ENCODE results near the gene CDK6.
A peak's percentile ranks its signal among the peaks of the same experiment; 100 is the strongest.
"Not testable (repeated sequence)": the region's sequence is repeated elsewhere in the genome, so short reads cannot be mapped to it uniquely, and the experiment has no call there.

Gene CDK6

GRCh38 chr7:92750946-92751345, 85.4 kb downstream of the CDK6 start:
- H3K4me3 ChIP-seq (ENCODE audit: low read length), result no peak overlapping the region
- H3K27me3 ChIP-seq (ENCODE audit: control insufficient read depth, insufficient read depth, low read length), result no peaks in the 10 kb centered on the region
- peaks cover 4% of the 10 kb centered on the region; the same call in 1 of the 2 replicates for H3K4me1 ChIP-seq (ENCODE audit: control insufficient read depth, insufficient read depth, low read length)
- no peak for DNase-seq (ENCODE audit: low read depth, low spot score)
- H3K27ac ChIP-seq (ENCODE audit: low read length), result no peak overlapping the region
- H3K36me3 ChIP-seq (ENCODE audit: control insufficient read depth, insufficient read depth, low read length), result no peaks in the 10 kb centered on the region
- H3K9me3 ChIP-seq (ENCODE audit: control insufficient read depth, insufficient read depth, low read length), result no peaks in the 10 kb centered on the region
- no CpG with 5 or more reads among the region's 6 CpGs for WGBS (ENCODE audit: insufficient coverage, insufficient read length)

GRCh38 chr7:92750447-92750839, 85.9 kb downstream of the CDK6 start:
- Histone ChIP-seq H3K9me3 (ENCODE audit: control insufficient read depth, insufficient read depth, low read length) (no peaks in the 10 kb centered on the region), H3K27me3 (ENCODE audit: control insufficient read depth, insufficient read depth, low read length) (no peaks in the 10 kb centered on the region), H3K4me3 (ENCODE audit: low read length) (no peak overlapping the region), H3K4me1 (ENCODE audit: control insufficient read depth, insufficient read depth, low read length) (peaks cover 4% of the 10 kb centered on the region; the same call in 1 of the 2 replicates), H3K36me3 (ENCODE audit: control insufficient read depth, insufficient read depth, low read length) (no peaks in the 10 kb centered on the region), H3K27ac (ENCODE audit: low read length) (no peak overlapping the region)
- no CpG with 5 or more reads among the region's 4 CpGs for WGBS (ENCODE audit: insufficient coverage, insufficient read length)
- no peak for DNase-seq (ENCODE audit: low read depth, low spot score)

GRCh38 chr7:92749832-92750446, 86.4 kb downstream of the CDK6 start:
- no peak overlapping the region for H3K4me3 ChIP-seq (ENCODE audit: low read length)
- H3K9me3 ChIP-seq (ENCODE audit: control insufficient read depth, insufficient read depth, low read length), result no peaks in the 10 kb centered on the region
- H3K4me1 ChIP-seq (ENCODE audit: control insufficient read depth, insufficient read depth, low read length), result peaks cover 4% of the 10 kb centered on the region; the same call in 1 of the 2 replicates
- no peak overlapping the region for H3K27ac ChIP-seq (ENCODE audit: low read length)
- no peaks in the 10 kb centered on the region for H3K36me3 ChIP-seq (ENCODE audit: control insufficient read depth, insufficient read depth, low read length)
- H3K27me3 ChIP-seq (ENCODE audit: control insufficient read depth, insufficient read depth, low read length), result no peaks in the 10 kb centered on the region
- WGBS (ENCODE audit: insufficient coverage, insufficient read length), result no CpG with 5 or more reads among the region's 2 CpGs
- no peak for DNase-seq (ENCODE audit: low read depth, low spot score)

GRCh38 chr7:92749327-92749755, 87.0 kb downstream of the CDK6 start:
- no peaks in the 10 kb centered on the region for H3K9me3 ChIP-seq (ENCODE audit: control insufficient read depth, insufficient read depth, low read length)
- peaks cover 4% of the 10 kb centered on the region; the same call in 1 of the 2 replicates for H3K4me1 ChIP-seq (ENCODE audit: control insufficient read depth, insufficient read depth, low read length)
- H3K27me3 ChIP-seq (ENCODE audit: control insufficient read depth, insufficient read depth, low read length), result no peaks in the 10 kb centered on the region
- no peak overlapping the region for H3K27ac ChIP-seq (ENCODE audit: low read length)
- no peak for DNase-seq (ENCODE audit: low read depth, low spot score)
- no peaks in the 10 kb centered on the region for H3K36me3 ChIP-seq (ENCODE audit: control insufficient read depth, insufficient read depth, low read length)
- H3K4me3 ChIP-seq (ENCODE audit: low read length), result no peak overlapping the region

- Histone ChIP-seq H3K4me1 (ENCODE audit: control insufficient read depth, insufficient read depth, low read length) (peaks cover 4% of the 10 kb centered on the region; the same call in 1 of the 2 replicates), H3K4me3 (ENCODE audit: low read length) (no peak overlapping the region), H3K36me3 (ENCODE audit: control insufficient read depth, insufficient read depth, low read length) (no peaks in the 10 kb centered on the region), H3K9me3 (ENCODE audit: control insufficient read depth, insufficient read depth, low read length) (no peaks in the 10 kb centered on the region), H3K27me3 (ENCODE audit: control insufficient read depth, insufficient read depth, low read length) (no peaks in the 10 kb centered on the region), H3K27ac (ENCODE audit: low read length) (no peak overlapping the region)
- no peak for DNase-seq (ENCODE audit: low read depth, low spot score)
These were observed 87.9 kb downstream of the CDK6 start for GRCh38 chr7:92748495-92748894.

GRCh38 chr7:92747041-92747835, 89.1 kb downstream of the CDK6 start:
- peaks cover 4% of the 10 kb centered on the region; the same call in 1 of the 2 replicates for H3K4me1 ChIP-seq (ENCODE audit: control insufficient read depth, insufficient read depth, low read length)
- H3K4me3 ChIP-seq (ENCODE audit: low read length), result no peak overlapping the region
- DNase-seq (ENCODE audit: low read depth, low spot score), result no peak
- WGBS (ENCODE audit: insufficient coverage, insufficient read length), result 100% methylated on average over 1 of the region's 3 CpGs
- no peaks in the 10 kb centered on the region for H3K36me3 ChIP-seq (ENCODE audit: control insufficient read depth, insufficient read depth, low read length)
- H3K9me3 ChIP-seq (ENCODE audit: control insufficient read depth, insufficient read depth, low read length), result no peaks in the 10 kb centered on the region
- no peaks in the 10 kb centered on the region for H3K27me3 ChIP-seq (ENCODE audit: control insufficient read depth, insufficient read depth, low read length)
- no peak overlapping the region for H3K27ac ChIP-seq (ENCODE audit: low read length)

- Histone ChIP-seq H3K27me3 (ENCODE audit: control insufficient read depth, insufficient read depth, low read length) (no peaks in the 10 kb centered on the region), H3K9me3 (ENCODE audit: control insufficient read depth, insufficient read depth, low read length) (no peaks in the 10 kb centered on the region), H3K4me1 (ENCODE audit: control insufficient read depth, insufficient read depth, low read length) (peaks cover 2% of the 10 kb centered on the region; the same call in 1 of the 2 replicates), H3K27ac (ENCODE audit: low read length) (no peak overlapping the region), H3K36me3 (ENCODE audit: control insufficient read depth, insufficient read depth, low read length) (no peaks in the 10 kb centered on the region), H3K4me3 (ENCODE audit: low read length) (no peak overlapping the region)
- DNase-seq (ENCODE audit: low read depth, low spot score), result no peak
- no CpG with 5 or more reads among the region's 4 CpGs for WGBS (ENCODE audit: insufficient coverage, insufficient read length)
These were observed 91.1 kb downstream of the CDK6 start for GRCh38 chr7:92745241-92745640.

GRCh38 chr7:92744180-92744579, 92.2 kb downstream of the CDK6 start:
- not testable (repeated sequence) for H3K36me3 ChIP-seq (ENCODE audit: control insufficient read depth, insufficient read depth, low read length); H3K9me3 ChIP-seq (ENCODE audit: control insufficient read depth, insufficient read depth, low read length); H3K4me3 ChIP-seq (ENCODE audit: low read length); DNase-seq (ENCODE audit: low read depth, low spot score); H3K4me1 ChIP-seq (ENCODE audit: control insufficient read depth, insufficient read depth, low read length); H3K27me3 ChIP-seq (ENCODE audit: control insufficient read depth, insufficient read depth, low read length); H3K27ac ChIP-seq (ENCODE audit: low read length)
- WGBS (ENCODE audit: insufficient coverage, insufficient read length), result no CpG with 5 or more reads among the region's 4 CpGs

GRCh38 chr7:92742186-92742585, 94.2 kb downstream of the CDK6 start:
- no peak for DNase-seq (ENCODE audit: low read depth, low spot score)

GRCh38 chr7:92740700-92741126, 95.7 kb downstream of the CDK6 start:
- Histone ChIP-seq H3K27me3 (ENCODE audit: control insufficient read depth, insufficient read depth, low read length) (no peaks in the 10 kb centered on the region), H3K4me3 (ENCODE audit: low read length) (no peak overlapping the region), H3K27ac (ENCODE audit: low read length) (no peak overlapping the region), H3K4me1 (ENCODE audit: control insufficient read depth, insufficient read depth, low read length) (no peaks in the 10 kb centered on the region), H3K36me3 (ENCODE audit: control insufficient read depth, insufficient read depth, low read length) (no peaks in the 10 kb centered on the region), H3K9me3 (ENCODE audit: control insufficient read depth, insufficient read depth, low read length) (no peaks in the 10 kb centered on the region)
- WGBS (ENCODE audit: insufficient coverage, insufficient read length), result no CpG with 5 or more reads among the region's 6 CpGs
- DNase-seq (ENCODE audit: low read depth, low spot score), result peak; percentile 11

More at GRCh38 chr7:92742186-92742585, 94.2 kb downstream of the CDK6 start:
- Histone ChIP-seq H3K4me1 (ENCODE audit: control insufficient read depth, insufficient read depth, low read length) (no peaks in the 10 kb centered on the region; the same call in 1 of the 2 replicates), H3K36me3 (ENCODE audit: control insufficient read depth, insufficient read depth, low read length) (no peaks in the 10 kb centered on the region), H3K27me3 (ENCODE audit: control insufficient read depth, insufficient read depth, low read length) (no peaks in the 10 kb centered on the region), H3K4me3 (ENCODE audit: low read length) (no peak overlapping the region), H3K9me3 (ENCODE audit: control insufficient read depth, insufficient read depth, low read length) (no peaks in the 10 kb centered on the region), H3K27ac (ENCODE audit: low read length) (no peak overlapping the region)

GRCh38 chr7:92740134-92740533, 96.2 kb downstream of the CDK6 start:
- H3K27ac ChIP-seq (ENCODE audit: low read length), result no peak overlapping the region
- no peaks in the 10 kb centered on the region for H3K9me3 ChIP-seq (ENCODE audit: control insufficient read depth, insufficient read depth, low read length)
- no peaks in the 10 kb centered on the region for H3K4me1 ChIP-seq (ENCODE audit: control insufficient read depth, insufficient read depth, low read length)
- H3K4me3 ChIP-seq (ENCODE audit: low read length), result no peak overlapping the region
- no peaks in the 10 kb centered on the region for H3K36me3 ChIP-seq (ENCODE audit: control insufficient read depth, insufficient read depth, low read length)
- no CpG with 5 or more reads among the region's 4 CpGs for WGBS (ENCODE audit: insufficient coverage, insufficient read length)
- H3K27me3 ChIP-seq (ENCODE audit: control insufficient read depth, insufficient read depth, low read length), result no peaks in the 10 kb centered on the region
- DNase-seq (ENCODE audit: low read depth, low spot score), result no peak
